HepG2 (cell line): ENCODE measurements around the gene PTMA. TPM values are rescaled to one million over a fixed set of nuclear protein-coding genes. Genes with fewer than 3 reads are reported as not detected.

Source experiments
- AKAP8 ChIP-seq: sonication (generic); formaldehyde crosslinking; IDR thresholded peaks from 2 replicates; pipeline ENCODE4 v1.5.1; 2020; ENCODE audit warnings: mild to moderate bottlenecking, missing genetic modification reagents
- DR1 ChIP-seq: sonication (generic); formaldehyde crosslinking; IDR thresholded peaks from 2 replicates; pipeline ENCODE4 v1.8.0; 2021; ENCODE audit warnings: mild to moderate bottlenecking, missing genetic modification reagents, inconsistent platforms
- E2F1 ChIP-seq: sonication (generic); formaldehyde crosslinking; IDR thresholded peaks from 2 replicates; pipeline ENCODE4 v1.5.0; 2020; ENCODE audit warnings: missing genetic modification reagents
- EZH2 ChIP-seq: conservative IDR thresholded peaks from 2 replicates; pipeline ENCODE4 v1.6.1; 2012; ENCODE audit warnings: mild to moderate bottlenecking, low read depth, low read length, moderate library complexity
- HMGXB3 ChIP-seq: sonication (generic); formaldehyde crosslinking; IDR thresholded peaks from 2 replicates; pipeline ENCODE4 v1.4.0; 2020; ENCODE audit warnings: missing genetic modification reagents, borderline replicate concordance
- LRRFIP1 ChIP-seq: sonication (generic); formaldehyde crosslinking; conservative IDR thresholded peaks from 2 replicates; pipeline ENCODE4 v1.4.0; 2020; ENCODE audit warnings: missing genetic modification reagents
- NCOA5 ChIP-seq: sonication (generic); formaldehyde crosslinking; IDR thresholded peaks from 2 replicates; pipeline ENCODE4 v1.4.0; 2020; ENCODE audit warnings: missing genetic modification reagents
- NFYB ChIP-seq: sonication (generic); formaldehyde crosslinking; IDR thresholded peaks from 2 replicates; pipeline ENCODE4 v1.4.0; 2020; ENCODE audit warnings: missing genetic modification reagents
- PHF20 ChIP-seq: sonication (generic); formaldehyde crosslinking; IDR thresholded peaks from 2 replicates; pipeline ENCODE4 v1.5.0; 2020; ENCODE audit warnings: mild to moderate bottlenecking, missing genetic modification reagents
- RELA ChIP-seq: sonication (generic); formaldehyde crosslinking; IDR thresholded peaks from 2 replicates; pipeline ENCODE4 v1.4.0; 2020; ENCODE audit warnings: missing genetic modification reagents
- SRSF1 ChIP-seq: fragments of 200-400 bp; formaldehyde crosslinking; optimal IDR thresholded peaks from 2 replicates; pipeline ENCODE3; 2017; ENCODE audit warnings: mild to moderate bottlenecking, low read depth, low read length, moderate library complexity
- ZBTB4 ChIP-seq: sonication (generic); formaldehyde crosslinking; IDR thresholded peaks from 2 replicates; pipeline ENCODE4 v1.4.0; 2020; ENCODE audit warnings: missing genetic modification reagents, mild to moderate bottlenecking, borderline replicate concordance
- ZFP1 ChIP-seq: IDR thresholded peaks from 2 replicates; pipeline ENCODE4 v1.6.1; 2016
- ZFP36L1 ChIP-seq: sonication (generic); formaldehyde crosslinking; IDR thresholded peaks from 2 replicates; pipeline ENCODE4 v1.8.0; 2022; ENCODE audit warnings: mild to moderate bottlenecking, missing genetic modification reagents, moderate library complexity
- ZNF207 ChIP-seq: fragments of 450-650 bp; IDR thresholded peaks from 2 replicates; pipeline ENCODE4 v1.6.1; 2016; ENCODE audit warnings: antibody characterized with exemption, borderline replicate concordance
- ZNF317 ChIP-seq: sonication (generic); formaldehyde crosslinking; IDR thresholded peaks from 2 replicates; pipeline ENCODE4 v1.5.0; 2020; ENCODE audit warnings: mild to moderate bottlenecking, missing genetic modification reagents
- polyA plus RNA-seq, 8 experiments: library from polyadenylated mRNA; depleted of rRNA in 3 of 8; stranded (reverse) in 7 of 8; unstranded in 1 of 8; fragments of >200 nt; fragmentation: Illumina TruSeq in 4 of 8; extraction: Trizol in 4 of 8; gene quantifications; 2 replicates each; pipeline versions ENCODE4 v1.2.1 to v1.2.3, GENCODE V29; 2011 to 2016; ENCODE audit warnings: low read depth in 4 of 8, missing spikeins in 1 of 8, mixed read lengths in 1 of 8; ENCODE audit not compliant: insufficient read depth in 1 of 8
- total RNA-seq, 5 experiments: library from RNA; depleted of rRNA; stranded (reverse); fragments of >200 nt; fragmentation: Illumina TruSeq; extraction: Trizol; gene quantifications; 2 replicates each; pipeline ENCODE4 v1.2.3, GENCODE V29; 2016; ENCODE audit warnings: low read depth in 1 of 5

The PTMA gene
- total and polyA plus RNA-seq, 2 of the 13 experiments (the other 11 are each of a cell fraction or from before 2014, with no cell fraction given): 190 to 1,086 TPM

- no peak for TF ChIP-seq ZFP36L1 (CRISPR knock-in tag)
- TF ChIP-seq NCOA5 (CRISPR knock-in tag): no peak
- TF ChIP-seq RELA (CRISPR knock-in tag): no peak
- TF ChIP-seq LRRFIP1 (CRISPR knock-in tag): no peak
- TF ChIP-seq PHF20 (CRISPR knock-in tag): no peak
- TF ChIP-seq ZBTB4: peak; percentile 98
- TF ChIP-seq ZFP1 (CRISPR knock-in tag): no peak
- TF ChIP-seq SRSF1: peak; percentile 67
- TF ChIP-seq AKAP8 (CRISPR knock-in tag): no peak
- TF ChIP-seq NFYB (CRISPR knock-in tag): no peak
- no peak for TF ChIP-seq EZH2
- no peak for TF ChIP-seq ZNF317 (CRISPR knock-in tag)
- no peak for TF ChIP-seq E2F1 (CRISPR knock-in tag)
- no peak for TF ChIP-seq DR1
- TF ChIP-seq ZNF207: no peak
- no peak for TF ChIP-seq HMGXB3
Measured at GRCh38 chr2:231707625-231707926, 749 bp upstream of the PTMA start (continued).
